DOHH2 (cell line): Measurements from ENCODE around the gene HS6ST1.
"Not testable (repeated sequence)": the region's sequence is repeated elsewhere in the genome, so short reads cannot be mapped to it uniquely, and the experiment has no call there.

Experiments
- H3F3A ChIP-seq: fragments of 200-600 bp; sonication (generic), shearing (Covaris generic); 2 replicates; pipeline ENCODE4 v1.6.0; 2016; ENCODE audit warnings: antibody characterized with exemption, mild to moderate bottlenecking; ENCODE audit not compliant: control insufficient read depth, insufficient read depth
- H3K27ac ChIP-seq: fragments of 200-600 bp; sonication (generic); 2 replicates; pipeline ENCODE4 v1.5.1; 2014; ENCODE audit warnings: low read depth, mild to moderate bottlenecking, low read length, moderate library complexity
- H3K27me3 ChIP-seq: fragments of 200-600 bp; sonication (generic); 2 replicates; pipeline ENCODE4 v1.6.1; 2014; ENCODE audit warnings: mild to moderate bottlenecking, low read length, mixed read lengths; ENCODE audit not compliant: control insufficient read depth
- H3K36me3 ChIP-seq: fragments of 200-600 bp; sonication (generic); 2 replicates; pipeline ENCODE4 v1.6.1; 2014; ENCODE audit warnings: mild to moderate bottlenecking, low read length, moderate library complexity, mixed read lengths; ENCODE audit not compliant: control insufficient read depth
- H3K4me1 ChIP-seq: fragments of 200-600 bp; sonication (generic); 2 replicates; pipeline ENCODE4 v1.6.1; 2014; ENCODE audit warnings: mild to moderate bottlenecking, low read length, mixed read lengths; ENCODE audit not compliant: control insufficient read depth
- H3K4me2 ChIP-seq: fragments of 200-600 bp; sonication (generic); 2 replicates; pipeline ENCODE4 v1.6.0; 2014; ENCODE audit warnings: mild to moderate bottlenecking, low read length, moderate library complexity
- H3K4me3 ChIP-seq: fragments of 200-600 bp; sonication (generic); 2 replicates; pipeline ENCODE4 v1.5.1; 2014; ENCODE audit warnings: mild to moderate bottlenecking, low read length, mixed read lengths
- H3K79me2 ChIP-seq: fragments of 200-600 bp; sonication (generic); 2 replicates; pipeline ENCODE4 v1.6.1; 2014; ENCODE audit warnings: mild to moderate bottlenecking, low read length, mixed read lengths; ENCODE audit not compliant: control insufficient read depth
- H3K9me2 ChIP-seq: fragments of 200-600 bp; sonication (generic); replicated peaks from 2 replicates; pipeline ENCODE4 v1.6.1; 2014; ENCODE audit warnings: mild to moderate bottlenecking, low read length, mixed read lengths; ENCODE audit not compliant: control insufficient read depth
- H3K9me3 ChIP-seq: fragments of 200-600 bp; sonication (generic); 2 replicates; pipeline ENCODE4 v1.6.1; 2014; ENCODE audit warnings: antibody characterized with exemption, low read length, mixed read lengths; ENCODE audit not compliant: control insufficient read depth, insufficient read depth
- H4K20me1 ChIP-seq: fragments of 200-600 bp; sonication (generic); 2 replicates; pipeline ENCODE4 v1.6.0; 2014; ENCODE audit warnings: low read depth, mild to moderate bottlenecking, antibody characterized with exemption, low read length, moderate library complexity; ENCODE audit not compliant: control insufficient read depth, insufficient read depth
- CTCF ChIP-seq: fragments of 200-600 bp; sonication (generic); IDR thresholded peaks from one replicate; pipeline ENCODE4 v1.5.1; 2014; ENCODE audit warnings: antibody characterized with exemption, mild to moderate bottlenecking, low read depth, low read length; ENCODE audit not compliant: poor library complexity, severe bottlenecking
- EZH2phosphoT487 ChIP-seq: fragments of 200-600 bp; sonication (generic); IDR thresholded peaks from 2 replicates; pipeline ENCODE4 v1.6.1; 2017; ENCODE audit warnings: borderline replicate concordance, mild to moderate bottlenecking, antibody characterized with exemption, low read length, moderate library complexity, mixed read lengths

The HS6ST1 gene

GRCh38 chr2:128320906-128321771 lies 2.5 kb upstream of the HS6ST1 start:
- peak overlapping the region; percentile 68; the same call in 1 of the 2 replicates for H3K4me3 ChIP-seq
- no peaks in the 10 kb centered on the region for H3K9me2 ChIP-seq
- TF ChIP-seq EZH2phosphoT487 = no peak
- no peak for TF ChIP-seq CTCF
- H3K9me3 ChIP-seq = no peaks in the 10 kb centered on the region
- H3K27ac ChIP-seq = no peak overlapping the region
- peak overlapping the region; percentile 73 for H3K4me2 ChIP-seq
- peaks cover 10% of the 10 kb centered on the region for H4K20me1 ChIP-seq
- no peaks in the 10 kb centered on the region for H3F3A ChIP-seq
- peaks cover 17% of the 10 kb centered on the region for H3K27me3 ChIP-seq
- peaks cover 18% of the 10 kb centered on the region for H3K4me1 ChIP-seq
- peaks cover 2% of the 10 kb centered on the region; the same call in 1 of the 2 replicates for H3K36me3 ChIP-seq
- H3K79me2 ChIP-seq = peaks cover 17% of the 10 kb centered on the region

GRCh38 chr2:128320192-128320905 lies 1.7 kb upstream of the HS6ST1 start:
- no peak for TF ChIP-seq EZH2phosphoT487
- TF ChIP-seq CTCF = no peak
- no peaks in the 10 kb centered on the region for H3K9me2 ChIP-seq
- H4K20me1 ChIP-seq = peaks cover 17% of the 10 kb centered on the region
- peaks cover 21% of the 10 kb centered on the region for H3K4me1 ChIP-seq
- H3K27ac ChIP-seq = no peak overlapping the region
- H3K36me3 ChIP-seq = peaks cover 10% of the 10 kb centered on the region; the same call in 1 of the 2 replicates
- peaks cover 17% of the 10 kb centered on the region for H3K27me3 ChIP-seq
- H3K4me3 ChIP-seq = no peak overlapping the region
- no peaks in the 10 kb centered on the region for H3F3A ChIP-seq
- H3K9me3 ChIP-seq = no peaks in the 10 kb centered on the region
- H3K79me2 ChIP-seq = peaks cover 25% of the 10 kb centered on the region
- no peak overlapping the region for H3K4me2 ChIP-seq

- H3K9me2 ChIP-seq = no peaks in the 10 kb centered on the region
- H3K27ac ChIP-seq = no peak overlapping the region
- no peak overlapping the region; the same call in 1 of the 2 replicates for H3K4me3 ChIP-seq
- TF ChIP-seq EZH2phosphoT487 (no peak), CTCF (no peak)
- H4K20me1 ChIP-seq = peaks cover 20% of the 10 kb centered on the region
- peaks cover 32% of the 10 kb centered on the region for H3K79me2 ChIP-seq
- H3K36me3 ChIP-seq = peaks cover 11% of the 10 kb centered on the region; the same call in 1 of the 2 replicates
- H3K4me1 ChIP-seq = peaks cover 21% of the 10 kb centered on the region
- no peak overlapping the region; the same call in 1 of the 2 replicates for H3K4me2 ChIP-seq
- H3K27me3 ChIP-seq = peaks cover 17% of the 10 kb centered on the region
- no peaks in the 10 kb centered on the region for H3F3A ChIP-seq
- H3K9me3 ChIP-seq = no peaks in the 10 kb centered on the region
These were observed 1.0 kb upstream of the HS6ST1 start for GRCh38 chr2:128319631-128320191.

GRCh38 chr2:128318245-128318644 lies 423 bp downstream of the HS6ST1 start:
- Histone ChIP-seq H3K4me1 (peaks cover 21% of the 10 kb centered on the region), H3K27me3 (peaks cover 17% of the 10 kb centered on the region), H3K4me3 (peak overlapping the region; percentile 77), H3K36me3 (peaks cover 11% of the 10 kb centered on the region; the same call in 1 of the 2 replicates), H3K4me2 (peak overlapping the region; percentile 81), H3K79me2 (peaks cover 46% of the 10 kb centered on the region), H4K20me1 (peaks cover 24% of the 10 kb centered on the region)
- H3F3A ChIP-seq, H3K9me3 ChIP-seq, H3K27ac ChIP-seq, H3K9me2 ChIP-seq: not testable (repeated sequence)

GRCh38 chr2:128317899-128318225 lies 806 bp downstream of the HS6ST1 start:
- H3K4me2 ChIP-seq = peak overlapping the region; percentile 81
- peaks cover 11% of the 10 kb centered on the region; the same call in 1 of the 2 replicates for H3K36me3 ChIP-seq
- H4K20me1 ChIP-seq = peaks cover 24% of the 10 kb centered on the region
- H3K4me1 ChIP-seq = peaks cover 21% of the 10 kb centered on the region
- H3K9me3 ChIP-seq, H3F3A ChIP-seq, H3K9me2 ChIP-seq, H3K27ac ChIP-seq: not testable (repeated sequence)
- peaks cover 50% of the 10 kb centered on the region for H3K79me2 ChIP-seq
- peak overlapping the region; percentile 77 for H3K4me3 ChIP-seq
- peaks cover 17% of the 10 kb centered on the region for H3K27me3 ChIP-seq
